ENCODE measurements around the gene HDX.

HDX gene

GRCh38 chrX:84479086-84479485 lies 23.2 kb downstream of the HDX start (continued):
- no peak for TF ChIP-seq TSHZ2 (CRISPR knock-in tag; IDR thresholded peaks at IDR 0.05)
- no peak for TF ChIP-seq RARB (CRISPR knock-in tag; IDR thresholded peaks at IDR 0.05)
- TF ChIP-seq ZNF70 (CRISPR knock-in tag; IDR thresholded peaks at IDR 0.05), result no peak
- TF ChIP-seq ZNF8 (CRISPR knock-in tag; IDR thresholded peaks at IDR 0.05), result no peak
- no peak for TF ChIP-seq CREB5 (CRISPR knock-in tag; IDR thresholded peaks at IDR 0.05; ENCODE audit: low read depth)

DNA sequence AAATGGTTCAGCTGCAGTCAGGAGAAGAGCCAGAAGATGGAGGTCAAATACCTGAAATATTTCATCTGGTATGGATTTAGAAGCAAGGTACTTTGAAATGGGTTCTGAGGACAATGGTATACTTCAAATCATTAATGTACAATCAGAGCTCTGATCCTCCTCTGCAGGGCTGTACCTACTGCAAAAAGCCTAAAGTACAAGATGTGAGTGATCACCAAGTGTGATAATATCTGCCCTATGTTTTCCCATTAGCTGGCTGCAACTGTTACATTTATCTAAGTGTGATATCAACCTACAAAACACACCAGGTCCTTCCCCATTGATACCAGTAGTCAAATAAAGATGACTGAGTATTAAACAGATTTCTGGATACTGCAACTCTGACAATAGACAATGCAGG lies 25.1 kb downstream of the HDX start:
- TF ChIP-seq ZFP30 (CRISPR knock-in tag; IDR thresholded peaks at IDR 0.05), result no peak
- TF ChIP-seq PATZ1 (CRISPR knock-in tag; IDR thresholded peaks at IDR 0.05; ENCODE audit: borderline replicate concordance), result no peak
- no peak for TF ChIP-seq ZC3H10 (CRISPR knock-in tag; IDR thresholded peaks at IDR 0.05)
- no peak for TF ChIP-seq CSRNP3 (CRISPR knock-in tag; IDR thresholded peaks at IDR 0.05)
- no peak for TF ChIP-seq ZNF70 (CRISPR knock-in tag; IDR thresholded peaks at IDR 0.05)
- no peak for TF ChIP-seq TCF4 (CRISPR knock-in tag; IDR thresholded peaks at IDR 0.05; ENCODE audit: borderline replicate concordance)
- no peak for TF ChIP-seq CSDC2 (CRISPR knock-in tag; IDR thresholded peaks at IDR 0.05)
- no peak for TF ChIP-seq BACH2 (CRISPR knock-in tag; IDR thresholded peaks at IDR 0.05; ENCODE audit: borderline replicate concordance)
- TF ChIP-seq RARB (CRISPR knock-in tag; IDR thresholded peaks at IDR 0.05), result no peak
- no peak for TF ChIP-seq ESRRG (CRISPR knock-in tag; IDR thresholded peaks at IDR 0.05)
- TF ChIP-seq ZNF8 (CRISPR knock-in tag; IDR thresholded peaks at IDR 0.05), result no peak
- no peak for TF ChIP-seq CREB5 (CRISPR knock-in tag; IDR thresholded peaks at IDR 0.05; ENCODE audit: low read depth)
- TF ChIP-seq ZFP3 (CRISPR knock-in tag; IDR thresholded peaks at IDR 0.05), result no peak
- TF ChIP-seq PPARA (CRISPR knock-in tag; IDR thresholded peaks at IDR 0.05; ENCODE audit: borderline replicate concordance), result no peak
- TF ChIP-seq OSR1 (CRISPR knock-in tag; IDR thresholded peaks at IDR 0.05), result no peak
- TF ChIP-seq ZNF565 (CRISPR knock-in tag; conservative IDR thresholded peaks at IDR 0.05; ENCODE audit: low read depth), result no peak
- no peak for TF ChIP-seq GLIS3 (CRISPR knock-in tag; IDR thresholded peaks at IDR 0.05)
- TF ChIP-seq ARNTL (CRISPR knock-in tag; IDR thresholded peaks at IDR 0.05; ENCODE audit: borderline replicate concordance, low read depth), result no peak
- no peak for TF ChIP-seq SNAI2 (CRISPR knock-in tag; IDR thresholded peaks at IDR 0.05)
- no peak; the same call in 2 of the 3 replicates for ATAC-seq

- TF ChIP-seq TCF4 (CRISPR knock-in tag; IDR thresholded peaks at IDR 0.05; ENCODE audit: borderline replicate concordance), result peak; percentile 89
- TF ChIP-seq ISL1 (CRISPR knock-in tag; IDR thresholded peaks at IDR 0.05), result peak; percentile 56
- TF ChIP-seq ZNF8 (CRISPR knock-in tag; IDR thresholded peaks at IDR 0.05), result no peak
- TF ChIP-seq TOX (CRISPR knock-in tag; IDR thresholded peaks at IDR 0.05; ENCODE audit: borderline replicate concordance), result 0 out of 2 replicates have a peak, but pooled peaks have one; percentile 17
These were observed 26.7 kb downstream of the HDX start for GRCh38 chrX:84475596-84475995.

More at GRCh38 chrX:84475596-84475995, 26.7 kb downstream of the HDX start:
- ATAC-seq, result peak; percentile 47; the same call in 1 of the 3 replicates
